GM19397 (cell line): ENCODE measurements around the gene TPM2.

ENCODE experiments used
- ATAC-seq: cut with Tn5 transposase; IDR thresholded peaks from one replicate; pipeline ENCODE4 v1.9.1; 2021; ENCODE audit warnings: mild to moderate bottlenecking, moderate library complexity; ENCODE audit not compliant: unreplicated experiment

The TPM2 gene

GRCh38 chr9:35679766-35680330 lies 9.9 kb downstream of the TPM2 start:
- ATAC-seq: no peak

- ATAC-seq: no peak
Measured at GRCh38 chr9:35679091-35679490, 10.6 kb downstream of the TPM2 start.

GRCh38 chr9:35675732-35676392 lies 13.9 kb downstream of the TPM2 start:
- ATAC-seq: no peak

GRCh38 chr9:35675204-35675603 lies 14.5 kb downstream of the TPM2 start:
- ATAC-seq: no peak

GRCh38 chr9:35674025-35674361 lies 15.7 kb downstream of the TPM2 start:
- ATAC-seq: no peak

- ATAC-seq: no peak
Measured at GRCh38 chr9:35673132-35674024, 16.3 kb downstream of the TPM2 start, which contains the start of gene CA9. CA9 (plus strand) TSS chr9:35673928; CDS start chr9:35673960, 32 bp downstream.

- ATAC-seq: no peak
Measured at GRCh38 chr9:35669331-35670145, 20.2 kb downstream of the TPM2 start.

- ATAC-seq: no peak
Measured at GRCh38 chr9:35667939-35668338, 21.8 kb downstream of the TPM2 start.

GRCh38 chr9:35666549-35666948 lies 23.2 kb downstream of the TPM2 start:
- no peak for ATAC-seq

GRCh38 chr9:35666045-35666444 lies 23.7 kb downstream of the TPM2 start:
- no peak for ATAC-seq

GRCh38 chr9:35665471-35665818 lies 24.3 kb downstream of the TPM2 start:
- ATAC-seq: no peak

- ATAC-seq: peak; percentile 84
Measured at GRCh38 chr9:35664531-35665470, 24.9 kb downstream of the TPM2 start, which contains the start of gene ARHGEF39. ARHGEF39 (minus strand) TSS chr9:35665195; CDS start chr9:35665169, 26 bp downstream.

- ATAC-seq: no peak
Measured at GRCh38 chr9:35662437-35662836, 27.3 kb downstream of the TPM2 start.

- ATAC-seq: no peak
Measured at GRCh38 chr9:35661756-35662350, 27.9 kb downstream of the TPM2 start.

- no peak for ATAC-seq
Measured at GRCh38 chr9:35660966-35661415, 28.7 kb downstream of the TPM2 start.

- no peak for ATAC-seq
Measured at GRCh38 chr9:35659340-35659739, 30.4 kb downstream of the TPM2 start.

- no peak for ATAC-seq
Measured at GRCh38 chr9:35658968-35659220, 30.8 kb downstream of the TPM2 start.

GRCh38 chr9:35658137-35658967 lies 31.4 kb downstream of the TPM2 start, which contains the start of gene CCDC107:
CCDC107 (plus strand) TSS chr9:35658292; CDS start chr9:35658380, 88 bp downstream.
- ATAC-seq: peak; percentile 66
